BLaER1 (cell line): Measurements from ENCODE around the gene AMDHD2.
A peak's percentile ranks its signal among the peaks of the same experiment; 100 is the strongest.

Experiments
- H3K27ac ChIP-seq: shearing (Covaris generic); formaldehyde crosslinking; 2 replicates; pipeline ENCODE4 v1.8.1; 2022
- H3K27me3 ChIP-seq: shearing (Covaris generic); formaldehyde crosslinking; 2 replicates; pipeline ENCODE4 v1.8.1; 2022
- H3K36me3 ChIP-seq: shearing (Covaris generic); formaldehyde crosslinking; 2 replicates; pipeline ENCODE4 v1.8.1; 2022
- H3K4me1 ChIP-seq: shearing (Covaris generic); formaldehyde crosslinking; 2 replicates; pipeline ENCODE4 v1.8.1; 2022
- H3K4me2 ChIP-seq: shearing (Covaris generic); formaldehyde crosslinking; 2 replicates; pipeline ENCODE4 v1.8.1; 2022
- H3K4me3 ChIP-seq: shearing (Covaris generic); formaldehyde crosslinking; 2 replicates; pipeline ENCODE4 v1.8.1; 2022
- H3K9ac ChIP-seq: shearing (Covaris generic); formaldehyde crosslinking; 2 replicates; pipeline ENCODE4 v1.8.1; 2022
- H3K9me3 ChIP-seq: shearing (Covaris generic); formaldehyde crosslinking; 2 replicates; pipeline ENCODE4 v1.8.1; 2022
- H4K20me1 ChIP-seq: shearing (Covaris generic); formaldehyde crosslinking; 2 replicates; pipeline ENCODE4 v1.8.1; 2022
- Cebpa-rat ChIP-seq: shearing (Covaris generic); IDR thresholded peaks from 2 replicates; pipeline ENCODE4 v1.8.1; 2022

Gene AMDHD2

DNA sequence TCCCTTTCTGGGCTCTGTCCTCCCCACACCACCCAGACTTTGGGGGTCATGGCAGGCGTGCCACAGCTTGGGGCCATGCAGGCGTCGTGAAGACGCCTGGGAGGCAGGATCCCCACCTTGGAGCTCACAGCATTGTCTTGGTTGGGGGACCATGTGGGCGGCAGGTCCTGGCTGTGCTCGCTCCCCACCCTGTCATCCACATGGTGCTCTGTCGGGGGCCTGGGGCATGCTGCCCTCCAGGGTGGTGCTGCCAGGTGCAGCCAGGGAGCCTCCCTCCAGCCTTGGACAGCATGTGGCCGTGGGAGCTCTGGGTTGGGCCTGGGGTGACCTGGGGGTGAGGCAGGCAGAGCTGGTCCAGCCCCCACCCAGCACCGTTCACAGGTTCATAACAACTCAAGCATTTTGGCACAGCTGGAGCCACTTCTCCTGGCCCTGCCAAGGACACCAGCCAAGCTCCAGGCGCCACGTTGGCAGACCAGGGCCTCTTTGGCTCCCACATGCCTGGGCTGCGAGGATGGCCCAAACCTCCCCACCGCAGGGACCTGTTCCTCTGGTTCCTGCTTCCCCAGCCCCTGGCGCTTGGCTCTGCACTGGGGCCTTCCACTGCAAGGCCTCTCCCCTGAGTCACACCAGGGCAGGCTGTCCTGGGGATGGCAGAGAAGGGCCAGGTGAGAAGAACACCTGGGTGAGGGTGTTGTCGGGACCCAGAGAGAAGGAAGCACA lies 21.5 kb upstream of the AMDHD2 start:
- Histone ChIP-seq H3K27ac (peak overlapping the region; percentile 71), H3K27me3 (no peaks in the 10 kb centered on the region), H4K20me1 (peaks cover 94% of the 10 kb centered on the region), H3K36me3 (peaks cover 67% of the 10 kb centered on the region), H3K9me3 (no peaks in the 10 kb centered on the region), H3K4me1 (peaks cover 74% of the 10 kb centered on the region), H3K9ac (peak overlapping the region; percentile 54), H3K4me3 (no peak overlapping the region), H3K4me2 (peak overlapping the region; percentile 65)
- TF ChIP-seq Cebpa-rat: no peak

GRCh38 chr16:2499454-2499853 lies 20.7 kb upstream of the AMDHD2 start:
- H3K9me3 ChIP-seq: no peaks in the 10 kb centered on the region
- H3K4me2 ChIP-seq: no peak overlapping the region
- H3K4me3 ChIP-seq: no peak overlapping the region
- TF ChIP-seq Cebpa-rat: no peak
- no peak overlapping the region; the same call in 1 of the 2 replicates for H3K27ac ChIP-seq
- no peaks in the 10 kb centered on the region for H3K27me3 ChIP-seq
- H3K9ac ChIP-seq: 0 out of 2 replicates have a peak overlapping the region, but pooled peaks have one; percentile 54
- H3K36me3 ChIP-seq: peaks cover 66% of the 10 kb centered on the region
- peaks cover 74% of the 10 kb centered on the region for H3K4me1 ChIP-seq
- H4K20me1 ChIP-seq: peaks cover 86% of the 10 kb centered on the region

- Histone ChIP-seq H4K20me1 (peaks cover 81% of the 10 kb centered on the region), H3K9ac (no peak overlapping the region)
Measured at GRCh38 chr16:2499890-2500429, 20.2 kb upstream of the AMDHD2 start.

DNA sequence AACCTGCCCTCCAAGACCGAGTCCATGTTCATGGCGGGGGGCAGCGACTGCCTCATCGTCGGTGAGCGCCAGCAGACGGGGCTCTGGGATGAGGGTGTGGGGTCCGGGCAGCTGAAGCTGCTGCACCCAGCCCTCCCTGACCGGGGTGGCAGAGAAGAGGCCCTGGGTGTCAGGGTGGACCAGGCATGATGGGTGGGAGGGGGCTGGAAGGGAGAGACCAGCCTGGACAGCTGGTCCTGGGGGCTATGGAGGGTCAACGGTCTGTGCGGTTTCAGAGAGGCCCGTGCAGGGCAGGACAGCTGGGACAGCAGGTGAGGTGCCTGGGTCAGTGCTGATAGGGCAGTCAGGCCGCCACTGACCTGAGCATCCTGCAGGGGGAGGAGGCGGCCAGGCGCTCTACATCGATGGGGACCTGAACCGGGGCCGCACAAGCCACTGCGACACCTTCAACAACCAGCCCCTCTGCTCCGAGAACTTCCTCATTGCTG lies 19.7 kb upstream of the AMDHD2 start:
- Histone ChIP-seq H4K20me1 (peaks cover 76% of the 10 kb centered on the region), H3K27ac (no peak overlapping the region)

More at GRCh38 chr16:2499890-2500429, 20.2 kb upstream of the AMDHD2 start:
- Histone ChIP-seq H3K4me1 (peaks cover 74% of the 10 kb centered on the region), H3K27ac (no peak overlapping the region), H3K27me3 (no peaks in the 10 kb centered on the region), H3K36me3 (peaks cover 66% of the 10 kb centered on the region), H3K4me2 (no peak overlapping the region), H3K4me3 (no peak overlapping the region), H3K9me3 (no peaks in the 10 kb centered on the region)
- TF ChIP-seq Cebpa-rat: no peak

GRCh38 chr16:2500918-2501750 lies 19.0 kb upstream of the AMDHD2 start:
- Histone ChIP-seq H3K27ac (no peak overlapping the region), H3K4me3 (no peak overlapping the region), H3K36me3 (peaks cover 67% of the 10 kb centered on the region), H3K4me2 (peak overlapping the region; percentile 50), H3K27me3 (no peaks in the 10 kb centered on the region), H3K4me1 (peaks cover 64% of the 10 kb centered on the region), H3K9ac (no peak overlapping the region), H3K9me3 (no peaks in the 10 kb centered on the region), H4K20me1 (peaks cover 69% of the 10 kb centered on the region)
- no peak for TF ChIP-seq Cebpa-rat

More for the DNA sequence above, 19.7 kb upstream of the AMDHD2 start:
- H3K9ac ChIP-seq: no peak overlapping the region
- peaks cover 66% of the 10 kb centered on the region for H3K36me3 ChIP-seq
- H3K4me1 ChIP-seq: peaks cover 70% of the 10 kb centered on the region
- peak overlapping the region; percentile 50 for H3K4me2 ChIP-seq
- no peaks in the 10 kb centered on the region for H3K9me3 ChIP-seq
- TF ChIP-seq Cebpa-rat: no peak
- H3K4me3 ChIP-seq: no peak overlapping the region
- no peaks in the 10 kb centered on the region for H3K27me3 ChIP-seq

DNA sequence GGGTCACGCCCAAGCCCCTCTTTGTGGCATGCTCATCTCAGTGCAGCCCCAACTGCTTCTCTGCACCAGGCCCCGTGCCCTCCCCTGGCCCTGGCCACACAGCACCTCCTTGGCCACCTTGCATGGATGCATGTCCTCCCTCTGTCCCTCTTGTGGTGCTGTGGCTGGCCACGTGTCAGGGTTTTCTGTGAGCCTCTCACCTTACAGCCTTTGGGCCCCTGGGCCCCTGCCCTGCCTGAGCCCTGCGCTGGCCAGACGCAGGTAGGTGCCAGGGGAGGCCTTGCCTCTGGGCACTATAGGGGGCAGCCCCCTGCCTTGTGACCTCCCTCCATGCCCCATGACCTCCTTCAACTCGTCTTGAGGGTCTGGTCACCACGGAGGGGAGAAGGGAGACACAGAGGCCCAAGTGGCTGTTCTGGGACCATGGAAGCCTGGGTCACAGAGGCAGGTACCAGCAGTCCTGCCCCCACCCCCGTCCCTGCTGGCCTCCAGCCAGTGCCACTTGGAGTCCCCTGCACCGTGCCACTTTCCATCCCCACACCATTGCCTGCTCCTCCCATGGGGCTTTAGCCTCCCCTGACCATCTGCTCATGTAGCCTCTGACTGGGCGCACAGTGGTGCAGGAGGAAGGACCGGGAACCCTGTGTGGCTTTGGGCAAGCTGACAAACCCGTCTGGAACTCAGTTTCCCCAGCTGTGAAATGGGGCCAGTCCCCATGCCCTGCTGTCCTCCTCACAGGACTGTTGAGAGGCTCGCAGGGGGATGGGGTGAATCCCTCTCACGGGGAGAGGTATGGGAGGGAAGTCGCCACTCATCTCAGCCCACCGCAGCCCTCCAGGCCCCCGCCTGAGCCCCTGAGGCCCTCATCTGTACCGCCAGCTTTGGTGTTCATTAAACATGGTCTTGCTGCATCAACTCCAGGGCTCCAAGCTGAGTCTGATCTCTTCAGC lies 17.9 kb upstream of the AMDHD2 start:
- Histone ChIP-seq H4K20me1 (peaks cover 62% of the 10 kb centered on the region), H3K36me3 (peaks cover 65% of the 10 kb centered on the region), H3K4me3 (no peak overlapping the region), H3K27me3 (no peaks in the 10 kb centered on the region), H3K27ac (no peak overlapping the region), H3K9ac (0 out of 2 replicates have a peak overlapping the region, but pooled peaks have one; percentile 35), H3K4me2 (peak overlapping the region; percentile 50; the same call in 1 of the 2 replicates), H3K9me3 (no peaks in the 10 kb centered on the region), H3K4me1 (peaks cover 61% of the 10 kb centered on the region)
- no peak for TF ChIP-seq Cebpa-rat

- Histone ChIP-seq H4K20me1 (peaks cover 34% of the 10 kb centered on the region), H3K27me3 (no peaks in the 10 kb centered on the region), H3K4me3 (no peak overlapping the region), H3K4me2 (no peak overlapping the region), H3K9ac (0 out of 2 replicates have a peak overlapping the region, but pooled peaks have one; percentile 40), H3K27ac (no peak overlapping the region), H3K36me3 (peaks cover 39% of the 10 kb centered on the region), H3K4me1 (peaks cover 58% of the 10 kb centered on the region), H3K9me3 (no peaks in the 10 kb centered on the region)
- no peak for TF ChIP-seq Cebpa-rat
Measured at GRCh38 chr16:2505695-2506094, 14.5 kb upstream of the AMDHD2 start.

- Histone ChIP-seq H4K20me1 (peaks cover 20% of the 10 kb centered on the region), H3K4me1 (peaks cover 58% of the 10 kb centered on the region), H3K4me2 (peak overlapping the region; percentile 40; the same call in 1 of the 2 replicates), H3K4me3 (no peak overlapping the region), H3K9ac (peak overlapping the region; percentile 57), H3K9me3 (no peaks in the 10 kb centered on the region), H3K27ac (peak overlapping the region; percentile 60), H3K36me3 (peaks cover 30% of the 10 kb centered on the region), H3K27me3 (no peaks in the 10 kb centered on the region)
- TF ChIP-seq Cebpa-rat: no peak
Measured at GRCh38 chr16:2507052-2507659, 13.0 kb upstream of the AMDHD2 start.
